ENCODE data around the gene ATP10D. TPM values are rescaled to one million over a fixed set of nuclear protein-coding genes. Genes with fewer than 3 reads are reported as not detected.

ATP10D gene
- total RNA-seq (2014; rRNA removed; shearing (Covaris generic)), result 28.4 and 32.4 TPM in 2 replicates

GRCh38 chr4:47485047-47485692 is at the start of gene ATP10D:
ATP10D (plus strand) TSS chr4:47485275; CDS start chr4:47512541, 27,266 bp downstream.
- DNase-seq (ENCODE audit: low spot score), result peak; percentile 97

GRCh38 chr4:47442980-47443379 is 42.1 kb upstream of the ATP10D start:
- DNase-seq (ENCODE audit: low spot score), result no peak

GRCh38 chr4:47444031-47444430 is 41.0 kb upstream of the ATP10D start:
- no peak for DNase-seq (ENCODE audit: low spot score)

- DNase-seq (ENCODE audit: low spot score), result no peak
Observed at GRCh38 chr4:47451657-47452056, 33.4 kb upstream of the ATP10D start.

GRCh38 chr4:47462799-47463234 is 22.3 kb upstream of the ATP10D start:
- DNase-seq (ENCODE audit: low spot score), result no peak

GRCh38 chr4:47463235-47463956 is 21.7 kb upstream of the ATP10D start, which contains the start of gene COMMD8:
COMMD8 (minus strand) TSS chr4:47463702; CDS start chr4:47463651, 51 bp downstream.
- peak; percentile 98 for DNase-seq (ENCODE audit: low spot score)

GRCh38 chr4:47465004-47465403 is 20.1 kb upstream of the ATP10D start:
- no peak for DNase-seq (ENCODE audit: low spot score)

- no peak for DNase-seq (ENCODE audit: low spot score)
Observed at GRCh38 chr4:47466056-47466785, 18.9 kb upstream of the ATP10D start.

GRCh38 chr4:47468706-47469365 is 16.2 kb upstream of the ATP10D start:
- DNase-seq (ENCODE audit: low spot score), result no peak

- DNase-seq (ENCODE audit: low spot score), result no peak
Observed at GRCh38 chr4:47469951-47470350, 15.1 kb upstream of the ATP10D start.

GRCh38 chr4:47471064-47471463 is 14.0 kb upstream of the ATP10D start:
- DNase-seq (ENCODE audit: low spot score), result no peak

GRCh38 chr4:47471591-47471990 is 13.5 kb upstream of the ATP10D start:
- no peak for DNase-seq (ENCODE audit: low spot score)

- no peak for DNase-seq (ENCODE audit: low spot score)
Observed at GRCh38 chr4:47473141-47473750, 11.8 kb upstream of the ATP10D start.

- DNase-seq (ENCODE audit: low spot score), result no peak
Observed at GRCh38 chr4:47474799-47475198, 10.3 kb upstream of the ATP10D start.

- no peak for DNase-seq (ENCODE audit: low spot score)
Observed at GRCh38 chr4:47475411-47475810, 9.7 kb upstream of the ATP10D start.

GRCh38 chr4:47478804-47479203 is 6.3 kb upstream of the ATP10D start:
- DNase-seq (ENCODE audit: low spot score), result no peak

- peak; percentile 16 for DNase-seq (ENCODE audit: low spot score)
Observed at GRCh38 chr4:47482326-47482725, 2.7 kb upstream of the ATP10D start.

- DNase-seq (ENCODE audit: low spot score), result peak; percentile 11
Observed at GRCh38 chr4:47483745-47484144, 1.3 kb upstream of the ATP10D start.

GRCh38 chr4:47484168-47484567 is 907 bp upstream of the ATP10D start:
- no peak for DNase-seq (ENCODE audit: low spot score)

GRCh38 chr4:47485768-47486167 is 693 bp downstream of the ATP10D start:
- DNase-seq (ENCODE audit: low spot score), result no peak

GRCh38 chr4:47486231-47486673 is 1.2 kb downstream of the ATP10D start:
- no peak for DNase-seq (ENCODE audit: low spot score)
